Activated naive CD4-positive, alpha-beta T cell treated with anti-CD3 and anti-CD28 coated beads, Interleukin-2, amount 10 ng/mL, durations not matched to agents 7 days and 5 days (primary cell): ENCODE results near the gene TRPV4.

Experiments used
- CTCF ChIA-PET: fragments of 350-600 bp; sonication (Branson Sonifier 250); formaldehyde crosslinking; loops from one replicate; lab custom pipeline; 2021; ENCODE audit warnings: antibody characterized with exemption; lab: Charles Lee
- DNase-seq: peaks from one replicate; pipeline ENCODE4 v3.0.0-alpha.2; 2020
- H3K27ac Mint-ChIP-seq: one replicate; pipeline ENCODE4 v1.8.0; 2021; ENCODE audit warnings: mild to moderate bottlenecking, moderate library complexity, mixed read lengths
- H3K27me3 Mint-ChIP-seq: one replicate; pipeline ENCODE4 v1.8.0; 2021; ENCODE audit warnings: mild to moderate bottlenecking, mixed read lengths
- H3K36me3 Mint-ChIP-seq: one replicate; pipeline ENCODE4 v1.8.0; 2021; ENCODE audit warnings: mixed read lengths
- H3K4me1 Mint-ChIP-seq: one replicate; pipeline ENCODE4 v1.8.0; 2021; ENCODE audit warnings: mixed read lengths
- H3K4me3 Mint-ChIP-seq: one replicate; pipeline ENCODE4 v1.8.0; 2021; ENCODE audit warnings: mild to moderate bottlenecking, moderate library complexity, mixed read lengths
- H3K9me3 Mint-ChIP-seq: one replicate; pipeline ENCODE4 v1.8.0; 2021; ENCODE audit warnings: mixed read lengths

Gene TRPV4

GRCh38 chr12:109781668-109782325 is 51.4 kb downstream of the TRPV4 start:
- H3K36me3 Mint-ChIP-seq, result peaks cover 1% of the 10 kb centered on the region
- no peak overlapping the region for H3K4me3 Mint-ChIP-seq
- CTCF ChIA-PET, result interaction anchor here (0.9 to 1.2 kb wide), 2 partner anchors 64 to 184 kb away, joined by 4 read pairs; no protein-coding TSS in a partner anchor
- peaks cover 5% of the 10 kb centered on the region for H3K4me1 Mint-ChIP-seq
- DNase-seq, result no peak
- peaks cover 11% of the 10 kb centered on the region for H3K27me3 Mint-ChIP-seq
- no peak overlapping the region for H3K27ac Mint-ChIP-seq
- peaks cover 4% of the 10 kb centered on the region for H3K9me3 Mint-ChIP-seq

DNA sequence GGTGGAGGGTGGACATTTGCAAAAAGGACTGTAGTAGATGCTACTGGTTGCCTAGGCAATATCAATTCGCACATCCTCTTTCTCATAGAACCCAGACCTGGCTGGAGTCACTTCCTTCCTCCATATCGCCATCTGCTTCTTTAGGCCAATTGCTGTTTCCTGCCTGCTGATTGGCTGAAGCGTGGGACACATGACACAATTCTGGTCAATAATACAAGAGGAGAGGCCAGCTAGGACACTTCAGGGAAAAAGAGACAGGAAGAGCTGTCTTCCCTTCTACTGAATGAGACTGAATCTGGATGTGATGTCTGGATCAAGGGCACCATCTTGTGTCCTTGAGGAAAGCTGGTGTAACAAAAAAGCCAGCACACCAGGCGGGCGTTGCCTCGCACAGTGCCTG is 53.8 kb downstream of the TRPV4 start:
- peaks cover 1% of the 10 kb centered on the region for H3K36me3 Mint-ChIP-seq
- CTCF ChIA-PET, result interaction anchor here (1.5 kb wide), 1 partner anchor 182 kb away, joined by 4 read pairs; no protein-coding TSS in a partner anchor
- peaks cover 5% of the 10 kb centered on the region for H3K4me1 Mint-ChIP-seq
- DNase-seq, result no peak
- no peak overlapping the region for H3K27ac Mint-ChIP-seq
- H3K4me3 Mint-ChIP-seq, result no peak overlapping the region
- peaks cover 26% of the 10 kb centered on the region for H3K27me3 Mint-ChIP-seq
- H3K9me3 Mint-ChIP-seq, result peaks cover 4% of the 10 kb centered on the region

GRCh38 chr12:109778684-109779083 is 54.5 kb downstream of the TRPV4 start:
- Mint-ChIP-seq H3K36me3 (peaks cover 1% of the 10 kb centered on the region), H3K4me3 (no peak overlapping the region), H3K27me3 (peaks cover 29% of the 10 kb centered on the region), H3K4me1 (peaks cover 6% of the 10 kb centered on the region), H3K9me3 (peaks cover 4% of the 10 kb centered on the region), H3K27ac (no peak overlapping the region)
- CTCF ChIA-PET, result no interaction called here
- no peak for DNase-seq

- no peak overlapping the region for H3K27ac Mint-ChIP-seq
- peak; percentile 63 for DNase-seq
- H3K9me3 Mint-ChIP-seq, result peaks cover 4% of the 10 kb centered on the region
- peaks cover 1% of the 10 kb centered on the region for H3K36me3 Mint-ChIP-seq
- peaks cover 10% of the 10 kb centered on the region for H3K4me1 Mint-ChIP-seq
- CTCF ChIA-PET, result interaction anchor here (1.0 to 1.4 kb wide), 4 partner anchors 68 to 283 kb away, joined by 3 to 5 read pairs (median 3); no protein-coding TSS in a partner anchor
- peak overlapping the region; percentile 36 for H3K4me3 Mint-ChIP-seq
- H3K27me3 Mint-ChIP-seq, result peaks cover 36% of the 10 kb centered on the region
These were observed 55.7 kb downstream of the TRPV4 start for GRCh38 chr12:109777544-109777943.

DNA sequence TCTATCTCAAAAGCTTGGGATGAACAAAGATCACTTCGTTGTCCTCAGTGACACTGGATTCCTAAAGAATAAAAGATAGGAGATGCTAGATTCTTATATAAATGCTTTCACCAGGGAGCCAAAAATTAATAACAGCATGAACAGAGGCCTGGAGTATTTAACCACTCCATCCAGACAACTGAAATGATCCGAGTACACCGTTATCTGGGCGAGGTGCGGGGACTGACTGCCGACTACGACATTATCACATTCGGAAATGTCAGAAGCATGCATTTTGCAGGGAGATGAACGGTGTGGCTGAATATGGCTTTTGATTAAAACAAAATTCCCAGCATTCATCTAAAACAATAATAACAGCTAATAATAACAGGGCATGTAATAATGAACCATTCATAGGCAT is 56.6 kb downstream of the TRPV4 start:
- CTCF ChIA-PET, result interaction anchor here (1.2 to 5.0 kb wide), 6 partner anchors 179 to 343 kb away, joined by 3 to 42 read pairs (median 6); partner anchors contain the start of genes MMAB and MVK
- peaks cover 10% of the 10 kb centered on the region for H3K4me1 Mint-ChIP-seq
- H3K9me3 Mint-ChIP-seq, result peaks cover 4% of the 10 kb centered on the region
- H3K27me3 Mint-ChIP-seq, result peaks cover 36% of the 10 kb centered on the region
- no peak overlapping the region for H3K27ac Mint-ChIP-seq
- DNase-seq, result no peak
- no peak overlapping the region for H3K4me3 Mint-ChIP-seq
- H3K36me3 Mint-ChIP-seq, result peaks cover 1% of the 10 kb centered on the region

DNA sequence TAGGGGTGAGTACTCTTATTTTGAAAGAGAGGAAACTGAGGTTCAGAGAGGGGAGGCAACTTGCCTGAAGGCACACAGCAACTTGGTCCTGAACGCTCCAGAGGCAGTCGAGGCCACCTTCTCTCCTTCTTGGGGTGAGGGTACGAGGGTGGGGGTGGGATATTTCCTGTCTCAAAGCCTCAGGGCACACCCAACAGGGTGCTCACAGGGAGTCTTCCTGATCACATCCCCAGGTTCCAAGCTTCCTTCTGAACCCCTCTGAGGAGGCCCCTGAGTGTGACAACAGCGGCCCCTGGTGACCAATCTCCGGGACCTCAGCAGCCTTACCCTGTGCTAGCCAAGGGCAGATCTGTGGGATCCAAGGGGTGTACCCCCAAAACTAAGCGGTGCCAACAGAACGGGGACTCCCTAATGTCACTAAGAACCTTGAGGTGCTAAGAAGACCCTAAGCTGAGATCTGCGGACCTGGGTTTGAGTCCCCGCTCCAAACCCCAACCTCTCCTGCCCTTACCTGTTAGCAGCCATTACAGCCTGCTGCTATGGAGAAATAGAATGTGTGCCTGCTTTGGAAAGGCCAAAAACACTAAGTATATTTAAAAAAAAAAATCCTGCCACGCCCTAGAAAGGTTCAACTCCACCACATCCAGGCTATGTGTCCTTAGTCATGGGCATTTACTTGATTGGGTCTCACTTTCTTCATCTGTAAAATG is 57.9 kb downstream of the TRPV4 start:
- no peak overlapping the region for H3K27ac Mint-ChIP-seq
- peaks cover 4% of the 10 kb centered on the region for H3K9me3 Mint-ChIP-seq
- H3K36me3 Mint-ChIP-seq, result peaks cover 1% of the 10 kb centered on the region
- DNase-seq, result peak; percentile 83
- peaks cover 34% of the 10 kb centered on the region for H3K27me3 Mint-ChIP-seq
- peaks cover 10% of the 10 kb centered on the region for H3K4me1 Mint-ChIP-seq
- no peak overlapping the region for H3K4me3 Mint-ChIP-seq
- CTCF ChIA-PET, result interaction anchor here (0.6 to 5.0 kb wide), 13 partner anchors 8 to 347 kb away, joined by 3 to 42 read pairs (median 4); partner anchors contain the start of genes MMAB and MVK

DNA sequence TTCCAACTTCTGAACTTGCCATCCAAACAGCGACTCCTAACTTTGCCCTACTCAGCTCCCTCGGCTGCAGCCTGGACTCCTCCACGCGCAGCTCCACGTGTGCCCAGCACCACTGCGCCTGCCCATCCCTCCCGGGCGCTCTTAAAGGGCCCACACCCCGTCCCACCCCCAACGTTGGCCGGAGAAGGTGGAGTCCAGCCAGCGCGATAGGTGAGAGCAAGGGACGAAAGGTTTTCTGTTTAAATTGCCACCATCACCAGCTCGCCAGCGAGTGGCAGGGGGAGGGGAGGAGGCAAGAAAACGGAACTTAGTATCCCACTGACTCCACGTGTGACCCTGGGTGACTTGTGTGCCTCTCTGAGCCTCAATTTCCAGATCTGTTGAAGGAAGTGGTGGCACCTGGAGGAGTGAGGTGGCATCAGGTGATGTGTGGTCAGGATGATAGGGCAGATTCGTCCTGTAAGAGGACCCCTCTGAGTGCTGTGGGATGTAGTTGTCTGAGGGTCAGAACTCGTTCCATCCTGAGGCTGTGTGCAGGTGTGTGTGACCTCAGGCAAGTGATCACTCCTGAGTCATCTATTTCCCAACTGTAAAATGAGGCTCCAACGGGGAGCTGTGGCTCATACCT is 59.7 kb downstream of the TRPV4 start:
- no peaks in the 10 kb centered on the region for H3K9me3 Mint-ChIP-seq
- peaks cover 1% of the 10 kb centered on the region for H3K36me3 Mint-ChIP-seq
- no peak overlapping the region for H3K4me3 Mint-ChIP-seq
- H3K27me3 Mint-ChIP-seq, result peaks cover 34% of the 10 kb centered on the region
- H3K27ac Mint-ChIP-seq, result no peak overlapping the region
- peaks cover 10% of the 10 kb centered on the region for H3K4me1 Mint-ChIP-seq
- no peak for DNase-seq
- CTCF ChIA-PET, result interaction anchor here (0.6 to 5.0 kb wide), 7 partner anchors 11 to 387 kb away, joined by 3 to 42 read pairs (median 4); no protein-coding TSS in a partner anchor

- Mint-ChIP-seq H3K27me3 (peaks cover 34% of the 10 kb centered on the region), H3K36me3 (peaks cover 1% of the 10 kb centered on the region), H3K4me1 (peaks cover 10% of the 10 kb centered on the region), H3K27ac (no peak overlapping the region), H3K4me3 (no peak overlapping the region), H3K9me3 (no peaks in the 10 kb centered on the region)
- peak; percentile 13 for DNase-seq
- CTCF ChIA-PET, result interaction anchor here (1.0 to 5.0 kb wide), 4 partner anchors 11 to 344 kb away, joined by 3 to 42 read pairs (median 16); no protein-coding TSS in a partner anchor
These were observed 60.4 kb downstream of the TRPV4 start for GRCh38 chr12:109772622-109773321.

DNA sequence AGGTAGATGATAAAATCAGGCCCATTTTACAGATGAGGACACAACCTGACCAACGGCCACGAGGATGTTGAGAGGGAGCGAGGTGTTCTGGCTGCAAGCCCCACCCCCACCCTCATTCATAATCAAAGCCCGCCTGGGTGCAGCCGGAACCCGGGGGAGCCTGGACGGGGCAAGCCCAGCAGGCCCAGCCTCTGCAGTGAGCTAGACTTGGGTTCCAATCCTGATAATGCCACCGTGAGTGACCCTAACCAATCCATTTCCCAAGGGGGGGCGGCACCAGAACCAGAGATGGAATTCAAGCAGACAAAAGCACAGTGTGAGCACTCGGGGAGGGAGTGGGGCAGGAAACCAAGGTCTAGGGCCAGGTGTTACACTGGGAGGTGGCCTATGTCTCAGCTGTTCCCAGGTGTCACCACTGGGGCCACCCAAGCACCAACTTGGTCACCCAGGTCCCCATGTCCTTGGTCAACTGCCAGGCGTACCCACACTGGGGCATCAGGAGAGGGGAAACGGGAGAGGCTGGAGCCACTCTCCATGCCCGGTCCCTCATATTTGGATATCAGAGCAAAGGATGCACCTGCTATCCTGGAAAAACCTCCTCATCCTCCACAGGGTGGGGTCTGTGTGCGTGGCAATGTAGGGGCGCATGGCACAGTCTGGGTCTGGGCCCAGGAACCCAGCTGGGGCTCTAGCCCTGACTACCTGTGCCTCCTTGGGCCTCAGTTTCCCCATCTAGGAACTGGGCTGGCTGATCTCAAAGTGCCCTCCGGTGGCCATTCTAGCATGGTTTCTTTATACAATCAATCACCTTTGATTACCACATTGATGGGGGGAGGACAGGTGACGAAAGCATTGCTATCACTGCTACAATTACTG is 61.2 kb downstream of the TRPV4 start:
- H3K4me3 Mint-ChIP-seq, result no peak overlapping the region

GRCh38 chr12:109770861-109771670 is 62.1 kb downstream of the TRPV4 start:
- Mint-ChIP-seq H3K27ac (no peak overlapping the region), H3K27me3 (peaks cover 22% of the 10 kb centered on the region), H3K4me1 (peaks cover 5% of the 10 kb centered on the region), H3K4me3 (no peak overlapping the region), H3K9me3 (no peaks in the 10 kb centered on the region), H3K36me3 (no peaks in the 10 kb centered on the region)
- CTCF ChIA-PET, result no interaction called here
- DNase-seq, result peak; percentile 17

More for the DNA sequence above, 61.2 kb downstream of the TRPV4 start:
- DNase-seq, result peak; percentile 5
- H3K36me3 Mint-ChIP-seq, result no peaks in the 10 kb centered on the region
- H3K9me3 Mint-ChIP-seq, result no peaks in the 10 kb centered on the region
- CTCF ChIA-PET, result interaction anchor here (1.0 to 5.0 kb wide), 2 partner anchors 174 to 344 kb away, joined by 3 to 42 read pairs; no protein-coding TSS in a partner anchor
- peaks cover 27% of the 10 kb centered on the region for H3K27me3 Mint-ChIP-seq
- peaks cover 5% of the 10 kb centered on the region for H3K4me1 Mint-ChIP-seq
- no peak overlapping the region for H3K27ac Mint-ChIP-seq

- CTCF ChIA-PET, result no interaction called here
- Mint-ChIP-seq H3K4me1 (peaks cover 5% of the 10 kb centered on the region), H3K27me3 (peaks cover 19% of the 10 kb centered on the region)
These were observed 62.9 kb downstream of the TRPV4 start for GRCh38 chr12:109770104-109770860.

More at GRCh38 chr12:109770104-109770860, 62.9 kb downstream of the TRPV4 start:
- no peaks in the 10 kb centered on the region for H3K36me3 Mint-ChIP-seq
- no peak overlapping the region for H3K27ac Mint-ChIP-seq
- H3K9me3 Mint-ChIP-seq, result no peaks in the 10 kb centered on the region
- DNase-seq, result peak; percentile 7
- H3K4me3 Mint-ChIP-seq, result no peak overlapping the region
